Stomach (tissue), 9 donors: ENCODE results near the gene DLGAP1. TPM values are rescaled to one million over a fixed set of nuclear protein-coding genes. Genes with fewer than 3 reads are reported as not detected.

ENCODE experiments used
- DNase-seq, 2 donors: peaks; one replicate each; pipeline versions ENCODE4 v3.0.0 to v3.0.0-alpha.2; 2013 to 2019
- H3K27ac ChIP-seq, 5 donors: fragments of 200-600 bp in 4 of 5; sonication (generic) in 4 of 5; one replicate each; pipeline ENCODE4 v1.5.1; 2013 to 2019; ENCODE audit warnings: mild to moderate bottlenecking in 1 of 5, moderate library complexity in 1 of 5
- H3K27me3 ChIP-seq, 3 donors: fragments of 200-600 bp; sonication (generic); one replicate each; pipeline ENCODE4 v1.5.1; 2017 to 2019; ENCODE audit warnings: mixed run types in 1 of 3
- H3K36me3 ChIP-seq, 4 donors: fragments of 200-600 bp; sonication (generic); 1 replicate in 3 of 4; 2 replicates in 1 of 4; pipeline ENCODE4 v1.5.1; 2016 to 2019
- H3K4me1 ChIP-seq, 4 donors: fragments of 200-600 bp; sonication (generic); one replicate each; pipeline ENCODE4 v1.5.1; 2016 to 2019
- H3K4me3 ChIP-seq, 4 donors: fragments of 200-600 bp; sonication (generic) in 3 of 4; one replicate each; pipeline ENCODE4 v1.5.1; 2016 to 2019; ENCODE audit warnings: mild to moderate bottlenecking in 1 of 4
- H3K9me3 ChIP-seq, 4 donors: fragments of 200-600 bp; sonication (generic); one replicate each; pipeline ENCODE4 v1.5.1; 2016 to 2019
- CTCF ChIP-seq, 7 experiments: fragments of 450-650 bp in 4 of 7; fragments of 200-600 bp in 3 of 7; sonication (generic) in 3 of 7; IDR thresholded peaks; one replicate each; pipeline ENCODE4 v1.5.1; 2016 to 2019; ENCODE audit warnings: antibody characterized with exemption in 7 of 7, control low read depth in 2 of 7, mild to moderate bottlenecking in 1 of 7
- EP300 ChIP-seq: sonication (generic); formaldehyde crosslinking; IDR thresholded peaks from one replicate; pipeline ENCODE4 v1.6.1; 2017; ENCODE audit warnings: antibody characterized with exemption
- POLR2A ChIP-seq, 4 donors: fragments of 450-650 bp; IDR thresholded peaks; one replicate each; pipeline ENCODE4 v1.6.1; 2016; ENCODE audit warnings: antibody characterized with exemption in 4 of 4, control low read depth in 2 of 4, mild to moderate bottlenecking in 1 of 4, moderate library complexity in 1 of 4
- POLR2AphosphoS5 ChIP-seq, 3 donors: sonication (generic); formaldehyde crosslinking; IDR thresholded peaks; one replicate each; pipeline ENCODE4 v1.6.1; 2016; ENCODE audit warnings: antibody characterized with exemption in 3 of 3
- WGBS, 5 donors: extraction: QIAGEN DNeasy Blood & Tissue Kit in 3 of 5; methylation state at CpG; one replicate each; pipeline versions ENCODE4 v1.1.5 to v1.1.7; 2013 to 2018; 5-methylcytosine and 5-hydroxymethylcytosine counted together
- intact Hi-C: fragments of 100-400 bp; cut with DNase I; formaldehyde crosslinking; loops from one replicate; pipeline ENCODE4 v1.15.1; 2023; ENCODE audit warnings: low total_unique reads
- polyA plus RNA-seq, 3 donors: library from polyadenylated mRNA; stranded (reverse); fragments of 200-250 nt; gene quantifications; one replicate each; pipeline ENCODE4 v1.2.3, GENCODE V29; 2013
- total RNA-seq, 5 donors: library from RNA; depleted of rRNA; stranded (reverse); fragments of >200 nt; gene quantifications; one replicate each; pipeline versions ENCODE4 v1.1.0 to v1.2.3, GENCODE V29; 2014 to 2016
- donor health status: healthy with polysubstance abuse.
- donor health status: Bipolar disorder and iron deficiency.
- donor health status: healthy.

The DLGAP1 gene
- total and polyA plus RNA-seq, 8 donors, result 0.06 to 7.0 (median 1.3) TPM; not detected in 1

GRCh38 chr18:3715231-3716080 is 739.7 kb downstream of the DLGAP1 start:
- no peak for DNase-seq
- no peaks in the 10 kb centered on the region for H3K9me3 ChIP-seq
- H3K36me3 ChIP-seq, result no peaks in the 10 kb centered on the region
- H3K4me3 ChIP-seq, result no peak overlapping the region
- no peaks in the 10 kb centered on the region for H3K27me3 ChIP-seq
- no peak for TF ChIP-seq POLR2AphosphoS5 (IDR thresholded peaks at IDR 0.05)
- no peak for TF ChIP-seq EP300
- TF ChIP-seq CTCF (IDR thresholded peaks at IDR 0.05), result no peak
- no peak for TF ChIP-seq POLR2A (IDR thresholded peaks at IDR 0.05)
- peaks cover 0 to 26% (median 22%) of the 10 kb centered on the region in 4 donors for H3K4me1 ChIP-seq
- H3K27ac ChIP-seq, result no peak overlapping the region
- intact Hi-C loops, result no loop called here
- WGBS, 5 donors, result 32 to 45% (median 37%) methylated on average over 5 of the region's 5 CpGs

GRCh38 chr18:3713708-3714107 is 741.4 kb downstream of the DLGAP1 start:
- H3K4me1 ChIP-seq, result peaks cover 0 to 41% (median 37%) of the 10 kb centered on the region in 4 donors
- 90 to 98% (median 92%) methylated on average over 8 of the region's 8 CpGs for WGBS, 5 donors
- H3K27me3 ChIP-seq, result no peaks in the 10 kb centered on the region
- H3K36me3 ChIP-seq, result no peaks in the 10 kb centered on the region
- H3K9me3 ChIP-seq, result no peaks in the 10 kb centered on the region
- no peak for DNase-seq
- intact Hi-C loops, result no loop called here
- no peak for TF ChIP-seq CTCF (IDR thresholded peaks at IDR 0.05)
- no peak for TF ChIP-seq POLR2AphosphoS5 (IDR thresholded peaks at IDR 0.05)
- no peak for TF ChIP-seq EP300
- no peak for TF ChIP-seq POLR2A (IDR thresholded peaks at IDR 0.05)
- no peak overlapping the region for H3K27ac ChIP-seq
- no peak overlapping the region for H3K4me3 ChIP-seq

DNA sequence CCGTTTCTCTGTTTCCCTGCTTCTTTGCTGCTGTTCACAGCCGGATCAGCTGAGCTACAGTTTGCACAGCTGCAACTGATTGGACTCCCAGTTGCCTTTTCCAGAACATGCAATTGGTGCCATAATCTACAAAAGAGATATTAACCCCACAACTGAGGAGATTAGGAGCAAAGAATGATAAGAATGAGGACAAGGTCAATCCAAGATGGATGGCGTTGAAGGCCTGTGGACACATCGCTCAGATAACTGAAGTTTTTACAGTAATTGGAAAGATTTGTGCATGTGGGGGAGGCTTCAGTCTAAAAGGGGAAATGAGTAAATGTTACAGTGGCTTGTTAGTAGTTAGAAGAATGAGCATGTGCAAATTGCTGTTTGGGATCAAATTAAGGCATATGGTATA is 741.9 kb downstream of the DLGAP1 start:
- Histone ChIP-seq H3K9me3 (no peaks in the 10 kb centered on the region), H3K4me3 (no peak overlapping the region), H3K4me1 (peaks cover 0 to 43% (median 39%) of the 10 kb centered on the region in 4 donors), H3K36me3 (no peaks in the 10 kb centered on the region), H3K27me3 (no peaks in the 10 kb centered on the region), H3K27ac (peak overlapping the region in 2 of 5 donors; percentile 14 to 27)
- no peak for DNase-seq
- intact Hi-C loops, result no loop called here
- no peak for TF ChIP-seq CTCF (IDR thresholded peaks at IDR 0.05)
- no peak for TF ChIP-seq POLR2A (IDR thresholded peaks at IDR 0.05)
- no peak for TF ChIP-seq POLR2AphosphoS5 (IDR thresholded peaks at IDR 0.05)
- no peak for TF ChIP-seq EP300
- 27 to 50% (median 45%) methylated on average over 4 of the region's 4 CpGs for WGBS, 5 donors

- DNase-seq, result no peak
- H3K27ac ChIP-seq, result peak overlapping the region in 1 of 5 donors; percentile 27
- intact Hi-C loops, result no loop called here
- no peak for TF ChIP-seq POLR2A (IDR thresholded peaks at IDR 0.05)
- TF ChIP-seq POLR2AphosphoS5 (IDR thresholded peaks at IDR 0.05), result no peak
- H3K27me3 ChIP-seq, result no peaks in the 10 kb centered on the region
- WGBS, 5 donors, result 85 to 89% (median 86%) methylated on average over 5 of the region's 5 CpGs
- H3K36me3 ChIP-seq, result no peaks in the 10 kb centered on the region
- H3K4me3 ChIP-seq, result no peak overlapping the region
- peaks cover 0 to 43% (median 39%) of the 10 kb centered on the region in 4 donors for H3K4me1 ChIP-seq
- no peaks in the 10 kb centered on the region for H3K9me3 ChIP-seq
Measured at GRCh38 chr18:3712491-3712890, 742.6 kb downstream of the DLGAP1 start.
